ENCODE results near the gene PPP1R15A.

DNA sequence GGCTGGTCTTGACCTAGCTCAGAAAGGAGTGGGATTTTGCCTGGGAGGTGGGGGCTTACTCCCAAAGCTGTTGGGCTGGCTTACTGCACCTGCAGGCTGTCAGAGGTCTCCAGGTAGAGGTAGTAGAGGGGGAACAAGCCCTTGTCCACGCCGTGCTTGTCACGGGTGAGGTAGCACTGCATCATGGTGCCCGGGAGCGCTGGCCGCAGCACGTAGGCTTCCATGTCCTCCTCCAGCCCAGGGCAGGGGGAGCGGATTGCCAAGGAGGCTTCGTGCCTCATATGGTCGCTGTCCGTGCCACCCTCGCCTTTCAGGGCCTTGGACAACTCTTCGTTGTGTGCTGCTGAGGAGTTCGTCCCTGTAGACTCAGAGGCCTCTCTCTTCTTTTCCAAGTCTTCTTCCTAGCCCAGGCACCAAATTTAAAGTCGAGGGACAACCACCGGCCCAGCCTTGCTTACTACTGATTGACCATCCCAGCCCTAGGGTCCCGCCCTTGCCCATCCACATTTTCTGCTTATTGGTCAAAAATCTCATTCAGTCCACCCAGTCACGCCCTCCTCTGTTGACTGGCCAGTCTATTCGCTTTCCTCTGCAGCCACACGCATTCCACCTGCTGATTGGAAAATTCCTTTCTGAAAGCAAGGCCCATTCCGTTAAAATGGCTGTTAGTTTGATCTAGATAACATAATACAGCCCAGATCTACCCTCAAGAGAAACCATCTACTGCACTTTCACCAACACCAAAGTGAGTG, 15.8 kb downstream of the PPP1R15A start:
- TF ChIP-seq, protein P1, sequence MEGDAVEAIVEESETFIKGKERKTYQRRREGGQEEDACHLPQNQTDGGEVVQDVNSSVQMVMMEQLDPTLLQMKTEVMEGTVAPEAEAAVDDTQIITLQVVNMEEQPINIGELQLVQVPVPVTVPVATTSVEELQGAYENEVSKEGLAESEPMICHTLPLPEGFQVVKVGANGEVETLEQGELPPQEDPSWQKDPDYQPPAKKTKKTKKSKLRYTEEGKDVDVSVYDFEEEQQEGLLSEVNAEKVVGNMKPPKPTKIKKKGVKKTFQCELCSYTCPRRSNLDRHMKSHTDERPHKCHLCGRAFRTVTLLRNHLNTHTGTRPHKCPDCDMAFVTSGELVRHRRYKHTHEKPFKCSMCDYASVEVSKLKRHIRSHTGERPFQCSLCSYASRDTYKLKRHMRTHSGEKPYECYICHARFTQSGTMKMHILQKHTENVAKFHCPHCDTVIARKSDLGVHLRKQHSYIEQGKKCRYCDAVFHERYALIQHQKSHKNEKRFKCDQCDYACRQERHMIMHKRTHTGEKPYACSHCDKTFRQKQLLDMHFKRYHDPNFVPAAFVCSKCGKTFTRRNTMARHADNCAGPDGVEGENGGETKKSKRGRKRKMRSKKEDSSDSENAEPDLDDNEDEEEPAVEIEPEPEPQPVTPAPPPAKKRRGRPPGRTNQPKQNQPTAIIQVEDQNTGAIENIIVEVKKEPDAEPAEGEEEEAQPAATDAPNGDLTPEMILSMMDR (IDR thresholded peaks at IDR 0.05 in 4 of 5, conservative IDR thresholded peaks at IDR 0.05 in 1 of 5): no peak
- TF ChIP-seq POLR2A (IDR thresholded peaks at IDR 0.05): no peak

All from gastrocnemius medialis (tissue), 4 donors.